H9 (cell line): Measurements from ENCODE around the gene SPTLC1. TPM values are rescaled to one million over a fixed set of nuclear protein-coding genes. Genes with fewer than 3 reads are reported as not detected.

ENCODE experiments used
- DNase-seq: peaks from one replicate; pipeline ENCODE4 v3.0.0-alpha.2; 2017
- H2AFZ ChIP-seq: one replicate; pipeline ENCODE4 v1.6.1; 2013; ENCODE audit warnings: mild to moderate bottlenecking, low read length, control low read depth, moderate library complexity
- H2AK5ac ChIP-seq: 2 replicates; pipeline ENCODE4 v1.6.1; 2013; ENCODE audit warnings: low read length, control low read depth, mixed read lengths; ENCODE audit not compliant: insufficient read length
- H2BK120ac ChIP-seq: one replicate; pipeline ENCODE4 v1.6.1; 2013; ENCODE audit warnings: low read depth, mild to moderate bottlenecking, low read length, control low read depth, inconsistent platforms; ENCODE audit not compliant: poor library complexity, severe bottlenecking
- H2BK12ac ChIP-seq: 2 replicates; pipeline ENCODE4 v1.6.1; 2013; ENCODE audit warnings: low read length, control low read depth, mixed read lengths, low read depth; ENCODE audit not compliant: insufficient read length
- H2BK15ac ChIP-seq: 2 replicates; pipeline ENCODE4 v1.6.1; 2013; ENCODE audit warnings: low read depth, low read length, control low read depth
- H2BK20ac ChIP-seq: one replicate; pipeline ENCODE4 v1.6.1; 2013; ENCODE audit warnings: low read depth, mild to moderate bottlenecking, low read length, control low read depth, inconsistent platforms; ENCODE audit not compliant: poor library complexity, severe bottlenecking
- H2BK5ac ChIP-seq: 2 replicates; pipeline ENCODE4 v1.6.1; 2013; ENCODE audit warnings: low read length, control low read depth, mixed read lengths; ENCODE audit not compliant: insufficient read length
- H3K14ac ChIP-seq: 2 replicates; pipeline ENCODE4 v1.6.1; 2013; ENCODE audit warnings: low read length, control low read depth; ENCODE audit not compliant: insufficient read depth
- H3K18ac ChIP-seq: 2 replicates; pipeline ENCODE4 v1.6.1; 2013; ENCODE audit warnings: low read depth, mild to moderate bottlenecking, mixed read lengths, low read length, control low read depth; ENCODE audit not compliant: insufficient read length
- H3K23ac ChIP-seq: 2 replicates; pipeline ENCODE4 v1.6.1; 2013; ENCODE audit warnings: low read length, control low read depth, mixed read lengths, low read depth; ENCODE audit not compliant: insufficient read length
- H3K23me2 ChIP-seq: 2 replicates; pipeline ENCODE4 v1.6.1; 2013; ENCODE audit warnings: low read depth, mild to moderate bottlenecking, mixed read lengths, low read length, control low read depth; ENCODE audit not compliant: insufficient read length, poor library complexity, severe bottlenecking
- H3K27ac ChIP-seq: 2 replicates; pipeline ENCODE4 v1.5.1; 2013; ENCODE audit warnings: low read length, control low read depth, mixed read lengths, low read depth; ENCODE audit not compliant: insufficient read length
- H3K27me3 ChIP-seq: 2 replicates; pipeline ENCODE4 v1.6.1; 2013; ENCODE audit warnings: low read length, control low read depth, inconsistent platforms; ENCODE audit not compliant: insufficient read depth
- H3K4ac ChIP-seq: 2 replicates; pipeline ENCODE4 v1.6.1; 2013; ENCODE audit warnings: low read depth, mild to moderate bottlenecking, control low read depth, inconsistent platforms, low read length, moderate library complexity
- H3K4me1 ChIP-seq: 2 replicates; pipeline ENCODE4 v1.6.1; 2013; ENCODE audit warnings: low read length, control low read depth, inconsistent platforms; ENCODE audit not compliant: insufficient read depth
- H3K4me2 ChIP-seq: 2 replicates; pipeline ENCODE4 v1.6.1; 2013; ENCODE audit warnings: low read length, control low read depth, mixed read lengths; ENCODE audit not compliant: insufficient read length, insufficient read depth
- H3K56ac ChIP-seq: 2 replicates; pipeline ENCODE4 v1.6.1; 2013; ENCODE audit warnings: low read depth, mild to moderate bottlenecking, mixed read lengths, low read length, control low read depth; ENCODE audit not compliant: insufficient read length
- H3K79me1 ChIP-seq: 2 replicates; pipeline ENCODE4 v1.6.1; 2013; ENCODE audit warnings: low read depth, mild to moderate bottlenecking, moderate library complexity, low read length, control low read depth, inconsistent platforms; ENCODE audit not compliant: insufficient read depth, poor library complexity, severe bottlenecking
- H3K79me2 ChIP-seq: 2 replicates; pipeline ENCODE4 v1.6.1; 2013; ENCODE audit warnings: low read length, control low read depth, inconsistent platforms; ENCODE audit not compliant: insufficient read depth
- H3K9ac ChIP-seq: 2 replicates; pipeline ENCODE4 v1.6.1; 2013; ENCODE audit warnings: low read length, control low read depth, mixed read lengths; ENCODE audit not compliant: insufficient read length; ENCODE audit errors: extremely low read depth
- H3K9me3 ChIP-seq: one replicate; pipeline ENCODE4 v1.6.1; 2013; ENCODE audit warnings: low read depth, low read length, inconsistent platforms; ENCODE audit not compliant: control insufficient read depth
- H3T11ph ChIP-seq: one replicate; pipeline ENCODE4 v1.6.1; 2013; ENCODE audit warnings: mild to moderate bottlenecking, low read length, control low read depth, inconsistent platforms
- H4K20me1 ChIP-seq: one replicate; pipeline ENCODE4 v1.6.1; 2013; ENCODE audit not compliant: control insufficient read depth, insufficient read length, insufficient read depth
- H4K5ac ChIP-seq: 2 replicates; pipeline ENCODE4 v1.6.1; 2013; ENCODE audit warnings: low read depth, mild to moderate bottlenecking, mixed read lengths, low read length, control low read depth; ENCODE audit not compliant: insufficient read length
- H4K8ac ChIP-seq: replicated peaks from 2 replicates; pipeline ENCODE4 v1.6.1; 2013; ENCODE audit warnings: low read length, control low read depth, mixed read lengths, low read depth; ENCODE audit not compliant: insufficient read length
- H4K91ac ChIP-seq: 2 replicates; pipeline ENCODE4 v1.6.1; 2013; ENCODE audit warnings: low read depth, mild to moderate bottlenecking, moderate library complexity, mixed read lengths, low read length, control low read depth; ENCODE audit not compliant: insufficient read length
- H3K27ac Mint-ChIP-seq, 3 experiments: 2 replicates in 2 of 3; 3 replicates in 1 of 3; pipeline ENCODE4 v1.8.0; 2020 to 2021; ENCODE audit warnings: mixed read lengths in 3 of 3, mild to moderate bottlenecking in 1 of 3, moderate library complexity in 1 of 3
- H3K27me3 Mint-ChIP-seq: 2 replicates; pipeline ENCODE4 v1.8.0; 2021; ENCODE audit warnings: low read depth, mild to moderate bottlenecking, moderate library complexity, mixed read lengths
- H3K36me3 Mint-ChIP-seq, 3 experiments: 2 replicates in 2 of 3; 3 replicates in 1 of 3; pipeline ENCODE4 v1.8.0; 2020 to 2021; ENCODE audit warnings: low read depth in 3 of 3, mixed read lengths in 3 of 3; ENCODE audit not compliant: insufficient read depth in 1 of 3
- H3K4me1 Mint-ChIP-seq, 2 experiments: 2 replicates each; pipeline ENCODE4 v1.8.0; 2020; ENCODE audit warnings: mixed read lengths in 2 of 2
- H3K4me3 Mint-ChIP-seq, 2 experiments: 2 replicates in 1 of 2; 3 replicates in 1 of 2; pipeline ENCODE4 v1.8.0; 2020 to 2021; ENCODE audit warnings: mild to moderate bottlenecking in 2 of 2, mixed read lengths in 2 of 2, moderate library complexity in 1 of 2
- H3K9me3 Mint-ChIP-seq, 2 experiments: 2 replicates in 1 of 2; 3 replicates in 1 of 2; pipeline ENCODE4 v1.8.0; 2020; ENCODE audit warnings: mild to moderate bottlenecking in 2 of 2, mixed read lengths in 2 of 2, moderate library complexity in 1 of 2
- CTCF ChIP-seq: fragments of 200-600 bp; sonication (generic); conservative IDR thresholded peaks from 3 replicates; pipeline ENCODE4 v1.8.0; 2021; ENCODE audit warnings: antibody characterized with exemption, mild to moderate bottlenecking
- WGBS: extraction: QIAGEN DNeasy Blood & Tissue Kit; methylation state at CpG from one replicate; pipeline ENCODE4 v1.1.7; 2013; ENCODE audit warnings: missing lambda C conversion rate, low lambda C conversion rate, mixed read lengths; ENCODE audit not compliant: insufficient read length; ENCODE audit errors: extremely low coverage; 5-methylcytosine and 5-hydroxymethylcytosine counted together
- total RNA-seq: library from RNA; stranded (reverse); gene quantifications from 2 replicates; pipeline ENCODE4 v1.2.1, GENCODE V29; 2021

The SPTLC1 gene
- total RNA-seq, 1 experiment from 2014 or later, result 73.5 TPM

- H3K9me3 Mint-ChIP-seq, result no peaks in the 10 kb centered on the region
- Histone ChIP-seq H4K5ac (no peak overlapping the region), H2BK12ac (no peak overlapping the region), H3K27me3 (peaks cover 3% of the 10 kb centered on the region; the same call in 1 of the 2 replicates), H2AK5ac (no peak overlapping the region), H2AFZ (no peak overlapping the region), H3K9me3 (no peaks in the 10 kb centered on the region), H3K23ac (no peak overlapping the region), H3K4me2 (peak overlapping the region; percentile 63), H3K9ac (no peak overlapping the region), H4K8ac (no peak overlapping the region), H3K18ac (no peak overlapping the region), H2BK5ac (no peak overlapping the region), H3K79me1 (no peaks in the 10 kb centered on the region), H2BK20ac (no peak overlapping the region), H3K4me1 (no peaks in the 10 kb centered on the region), H2BK15ac (no peak overlapping the region), H3K27ac (no peak overlapping the region), H3K14ac (no peak overlapping the region; the same call in 1 of the 2 replicates), H3T11ph (no peak overlapping the region), H4K91ac (no peak overlapping the region), H3K79me2 (no peaks in the 10 kb centered on the region), H3K56ac (no peak overlapping the region), H3K4ac (no peak overlapping the region), H4K20me1 (no peaks in the 10 kb centered on the region), H2BK120ac (no peak overlapping the region), H3K23me2 (peaks cover 5% of the 10 kb centered on the region)
- peak overlapping the region in 1 of 2 experiments; percentile 81; a peak in 3 of 5 replicates for H3K4me3 Mint-ChIP-seq
- DNase-seq, result peak; percentile 94
- peak; percentile 97 for TF ChIP-seq CTCF
- H3K27me3 Mint-ChIP-seq, result peaks cover 35% of the 10 kb centered on the region
- no peak overlapping the region for H3K27ac Mint-ChIP-seq
- peaks cover 11 to 12% of the 10 kb centered on the region in 2 experiments for H3K4me1 Mint-ChIP-seq
- WGBS, result no CpG with 5 or more reads among the region's 16 CpGs
- peaks cover 0 to 2% (median 0%) of the 10 kb centered on the region in 3 experiments; a peak in 1 of 7 replicates for H3K36me3 Mint-ChIP-seq
These were observed 25.0 kb upstream of the SPTLC1 start for GRCh38 chr9:92140074-92140753.
